BE2C (cell line): ENCODE results near the gene C1QL3.

Experiments
- DNase-seq: peaks from one replicate; pipeline ENCODE4 v3.0.0-alpha.2; 2020
- H3K27me3 ChIP-seq: fragments of 250-450 bp; sonication (Bioruptor Pico); 2 replicates; pipeline ENCODE4 v1.5.1; 2020; ENCODE audit warnings: mild to moderate bottlenecking
- H3K36me3 ChIP-seq: fragments of 250-450 bp; sonication (Bioruptor Pico); 2 replicates; pipeline ENCODE4 v1.5.1; 2020; ENCODE audit warnings: mild to moderate bottlenecking
- H3K4me1 ChIP-seq: fragments of 250-450 bp; sonication (Bioruptor Pico); 2 replicates; pipeline ENCODE4 v1.5.1; 2020
- H3K4me3 ChIP-seq: 2 replicates; pipeline ENCODE4 v1.5.1; 2011; ENCODE audit warnings: low read depth, low read length
- H3K9me3 ChIP-seq: fragments of 250-450 bp; sonication (Bioruptor Pico); 2 replicates; pipeline ENCODE4 v1.5.1; 2020
- TF ChIP-seq, protein P1 (sequence below): IDR thresholded peaks from 2 replicates; pipeline ENCODE4 v1.5.1; 2012; ENCODE audit warnings: mild to moderate bottlenecking, low read depth, low read length

Gene C1QL3

DNA sequence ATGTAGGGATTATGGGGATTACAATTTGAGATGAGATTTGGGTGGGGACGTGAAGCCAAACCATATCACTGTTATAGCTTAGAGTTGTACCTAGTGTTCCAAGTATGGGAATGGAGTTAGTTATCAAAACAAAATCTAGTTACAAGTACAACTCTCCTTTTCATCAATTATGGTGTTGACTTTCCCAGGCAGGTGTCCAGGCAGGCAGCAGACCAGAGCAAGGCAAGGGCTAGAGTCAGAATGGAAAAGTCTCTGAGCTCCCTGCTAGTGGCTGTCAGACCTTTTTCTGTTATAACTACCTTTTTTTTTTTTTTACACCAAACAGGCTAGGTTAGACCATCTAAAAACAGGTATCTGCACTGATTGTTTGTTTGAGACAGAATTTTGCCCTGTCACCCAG lies 55.7 kb downstream of the C1QL3 start:
- DNase-seq: no peak
- Histone ChIP-seq H3K9me3 (no peaks in the 10 kb centered on the region), H3K4me3 (no peak overlapping the region), H3K27me3 (no peaks in the 10 kb centered on the region), H3K36me3 (no peaks in the 10 kb centered on the region), H3K4me1 (no peaks in the 10 kb centered on the region)
- TF ChIP-seq, protein P1, sequence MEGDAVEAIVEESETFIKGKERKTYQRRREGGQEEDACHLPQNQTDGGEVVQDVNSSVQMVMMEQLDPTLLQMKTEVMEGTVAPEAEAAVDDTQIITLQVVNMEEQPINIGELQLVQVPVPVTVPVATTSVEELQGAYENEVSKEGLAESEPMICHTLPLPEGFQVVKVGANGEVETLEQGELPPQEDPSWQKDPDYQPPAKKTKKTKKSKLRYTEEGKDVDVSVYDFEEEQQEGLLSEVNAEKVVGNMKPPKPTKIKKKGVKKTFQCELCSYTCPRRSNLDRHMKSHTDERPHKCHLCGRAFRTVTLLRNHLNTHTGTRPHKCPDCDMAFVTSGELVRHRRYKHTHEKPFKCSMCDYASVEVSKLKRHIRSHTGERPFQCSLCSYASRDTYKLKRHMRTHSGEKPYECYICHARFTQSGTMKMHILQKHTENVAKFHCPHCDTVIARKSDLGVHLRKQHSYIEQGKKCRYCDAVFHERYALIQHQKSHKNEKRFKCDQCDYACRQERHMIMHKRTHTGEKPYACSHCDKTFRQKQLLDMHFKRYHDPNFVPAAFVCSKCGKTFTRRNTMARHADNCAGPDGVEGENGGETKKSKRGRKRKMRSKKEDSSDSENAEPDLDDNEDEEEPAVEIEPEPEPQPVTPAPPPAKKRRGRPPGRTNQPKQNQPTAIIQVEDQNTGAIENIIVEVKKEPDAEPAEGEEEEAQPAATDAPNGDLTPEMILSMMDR: no peak
